Mesendoderm (in vitro differentiated cells): ENCODE data around the gene NMD3.

ENCODE experiments used
- DNase-seq: peaks from one replicate; pipeline ENCODE4 v3.0.0; 2013
- H2AK5ac ChIP-seq: 2 replicates; pipeline ENCODE4 v1.6.1; 2013; ENCODE audit warnings: low read length, inconsistent platforms
- H2BK120ac ChIP-seq: 2 replicates; pipeline ENCODE4 v1.6.1; 2013; ENCODE audit warnings: low read depth, mild to moderate bottlenecking, low read length, moderate library complexity, mixed read lengths
- H2BK15ac ChIP-seq: replicated peaks from 2 replicates; pipeline ENCODE4 v1.6.1; 2013; ENCODE audit warnings: low read depth, mild to moderate bottlenecking, moderate library complexity
- H2BK5ac ChIP-seq: 2 replicates; pipeline ENCODE4 v1.6.1; 2013; ENCODE audit warnings: low read length, inconsistent platforms
- H3K18ac ChIP-seq: 2 replicates; pipeline ENCODE4 v1.6.1; 2013; ENCODE audit warnings: mild to moderate bottlenecking, low read length, mixed read lengths
- H3K23ac ChIP-seq: one replicate; pipeline ENCODE4 v1.6.1; 2013; ENCODE audit warnings: low read length
- H3K27ac ChIP-seq: 2 replicates; pipeline ENCODE4 v1.5.1; 2013; ENCODE audit warnings: low read depth, mild to moderate bottlenecking, inconsistent platforms, low read length, moderate library complexity
- H3K27me3 ChIP-seq: 2 replicates; pipeline ENCODE4 v1.6.1; 2013; ENCODE audit warnings: low read length, control low read depth, mild to moderate bottlenecking, inconsistent platforms; ENCODE audit not compliant: insufficient read depth, poor library complexity
- H3K36me3 ChIP-seq: 2 replicates; pipeline ENCODE4 v1.6.1; 2013; ENCODE audit warnings: low read length, inconsistent platforms; ENCODE audit not compliant: control insufficient read depth, insufficient read depth
- H3K4ac ChIP-seq: one replicate; pipeline ENCODE4 v1.6.1; 2013; ENCODE audit warnings: low read depth, mild to moderate bottlenecking, low read length, moderate library complexity
- H3K4me1 ChIP-seq: 2 replicates; pipeline ENCODE4 v1.6.1; 2013; ENCODE audit warnings: low read depth, low read length, inconsistent platforms; ENCODE audit not compliant: control insufficient read depth
- H3K4me2 ChIP-seq: 2 replicates; pipeline ENCODE4 v1.6.1; 2013; ENCODE audit warnings: low read length
- H3K4me3 ChIP-seq: 2 replicates; pipeline ENCODE4 v1.5.1; 2013; ENCODE audit warnings: mild to moderate bottlenecking, low read length
- H3K56ac ChIP-seq: one replicate; pipeline ENCODE4 v1.6.1; 2013; ENCODE audit warnings: low read length
- H3K79me1 ChIP-seq: 2 replicates; pipeline ENCODE4 v1.6.1; 2013; ENCODE audit warnings: low read length, inconsistent platforms
- H3K79me2 ChIP-seq: 2 replicates; pipeline ENCODE4 v1.6.1; 2013; ENCODE audit warnings: mild to moderate bottlenecking, low read length; ENCODE audit not compliant: control insufficient read depth, insufficient read depth
- H3K9ac ChIP-seq: 2 replicates; pipeline ENCODE4 v1.6.1; 2013; ENCODE audit warnings: low read length, inconsistent platforms
- H4K5ac ChIP-seq: one replicate; pipeline ENCODE4 v1.6.1; 2013; ENCODE audit warnings: low read length
- H4K8ac ChIP-seq: one replicate; pipeline ENCODE4 v1.6.1; 2013; ENCODE audit warnings: low read depth, mild to moderate bottlenecking, control low read depth, low read length, moderate library complexity
- WGBS: extraction: QIAGEN DNeasy Blood & Tissue Kit; methylation state at CpG from one replicate; pipeline ENCODE4 v1.1.7; 2013; ENCODE audit warnings: low lambda C conversion rate, missing lambda C conversion rate; ENCODE audit not compliant: insufficient coverage; ENCODE audit errors: extremely low coverage; 5-methylcytosine and 5-hydroxymethylcytosine counted together

NMD3 gene

GRCh38 chr3:161265916-161266571, 44.9 kb downstream of the NMD3 start:
- H3K4ac ChIP-seq: no peak overlapping the region
- H3K79me2 ChIP-seq: no peaks in the 10 kb centered on the region
- no peak overlapping the region for H3K27ac ChIP-seq
- H3K9ac ChIP-seq: no peak overlapping the region
- no peak overlapping the region for H3K4me2 ChIP-seq
- DNase-seq: no peak
- no peaks in the 10 kb centered on the region for H3K27me3 ChIP-seq
- H3K79me1 ChIP-seq: no peaks in the 10 kb centered on the region
- no peak overlapping the region for H3K18ac ChIP-seq
- no peak overlapping the region for H2BK15ac ChIP-seq
- no CpG with 5 or more reads among the region's 5 CpGs for WGBS
- no peak overlapping the region for H2AK5ac ChIP-seq
- H3K4me1 ChIP-seq: no peaks in the 10 kb centered on the region
- H3K36me3 ChIP-seq: no peaks in the 10 kb centered on the region
- no peak overlapping the region for H3K4me3 ChIP-seq
- no peak overlapping the region for H2BK5ac ChIP-seq
- no peak overlapping the region for H3K56ac ChIP-seq
- H4K5ac ChIP-seq: no peak overlapping the region
- H2BK120ac ChIP-seq: no peak overlapping the region
- no peak overlapping the region for H4K8ac ChIP-seq
- no peak overlapping the region for H3K23ac ChIP-seq

- no peak overlapping the region for H3K56ac ChIP-seq
- no CpG with 5 or more reads among the region's 1 CpG for WGBS
- no peak overlapping the region for H3K4me3 ChIP-seq
- no peak overlapping the region for H2BK5ac ChIP-seq
- H3K79me2 ChIP-seq: no peaks in the 10 kb centered on the region
- H2AK5ac ChIP-seq: no peak overlapping the region
- no peak overlapping the region for H3K27ac ChIP-seq
- H3K9ac ChIP-seq: no peak overlapping the region
- H4K5ac ChIP-seq: no peak overlapping the region
- no peaks in the 10 kb centered on the region for H3K36me3 ChIP-seq
- no peak overlapping the region for H3K4ac ChIP-seq
- no peak overlapping the region for H2BK15ac ChIP-seq
- H3K23ac ChIP-seq: no peak overlapping the region
- H3K4me1 ChIP-seq: no peaks in the 10 kb centered on the region
- H4K8ac ChIP-seq: no peak overlapping the region
- no peak overlapping the region for H2BK120ac ChIP-seq
- H3K4me2 ChIP-seq: no peak overlapping the region
- DNase-seq: no peak
- no peak overlapping the region for H3K18ac ChIP-seq
- H3K27me3 ChIP-seq: no peaks in the 10 kb centered on the region
- no peaks in the 10 kb centered on the region for H3K79me1 ChIP-seq
Observed at GRCh38 chr3:161266731-161267150, 45.6 kb downstream of the NMD3 start.

GRCh38 chr3:161267646-161268045, 46.5 kb downstream of the NMD3 start:
- no peak for DNase-seq
- no peak overlapping the region for H3K18ac ChIP-seq
- H3K4me2 ChIP-seq: no peak overlapping the region
- no peak overlapping the region for H3K9ac ChIP-seq
- H4K5ac ChIP-seq: no peak overlapping the region
- H3K23ac ChIP-seq: no peak overlapping the region
- no peak overlapping the region for H2AK5ac ChIP-seq
- H2BK5ac ChIP-seq: no peak overlapping the region
- no peaks in the 10 kb centered on the region for H3K79me2 ChIP-seq
- no peak overlapping the region for H3K27ac ChIP-seq
- 100% methylated on average over 2 of the region's 3 CpGs for WGBS
- H3K56ac ChIP-seq: no peak overlapping the region
- H3K79me1 ChIP-seq: no peaks in the 10 kb centered on the region
- no peak overlapping the region for H4K8ac ChIP-seq
- H3K4me1 ChIP-seq: no peaks in the 10 kb centered on the region
- no peak overlapping the region for H3K4me3 ChIP-seq
- H2BK120ac ChIP-seq: no peak overlapping the region
- no peaks in the 10 kb centered on the region for H3K27me3 ChIP-seq
- H2BK15ac ChIP-seq: no peak overlapping the region
- H3K4ac ChIP-seq: no peak overlapping the region
- no peaks in the 10 kb centered on the region for H3K36me3 ChIP-seq

GRCh38 chr3:161268601-161269000, 47.5 kb downstream of the NMD3 start:
- no peak overlapping the region for H3K27ac ChIP-seq
- H2BK120ac ChIP-seq: no peak overlapping the region
- H2BK5ac ChIP-seq: no peak overlapping the region
- no peaks in the 10 kb centered on the region for H3K36me3 ChIP-seq
- no peak overlapping the region for H3K23ac ChIP-seq
- H3K79me2 ChIP-seq: no peaks in the 10 kb centered on the region
- no peak overlapping the region for H3K9ac ChIP-seq
- no CpG with 5 or more reads among the region's 3 CpGs for WGBS
- no peaks in the 10 kb centered on the region for H3K4me1 ChIP-seq
- H3K4me2 ChIP-seq: no peak overlapping the region
- no peaks in the 10 kb centered on the region for H3K27me3 ChIP-seq
- H2BK15ac ChIP-seq: no peak overlapping the region
- H4K5ac ChIP-seq: no peak overlapping the region
- H3K4me3 ChIP-seq: no peak overlapping the region
- H2AK5ac ChIP-seq: no peak overlapping the region
- H3K56ac ChIP-seq: no peak overlapping the region
- H3K18ac ChIP-seq: no peak overlapping the region
- H3K79me1 ChIP-seq: no peaks in the 10 kb centered on the region
- H3K4ac ChIP-seq: no peak overlapping the region
- no peak overlapping the region for H4K8ac ChIP-seq
- no peak for DNase-seq

- H3K56ac ChIP-seq: no peak overlapping the region
- H4K8ac ChIP-seq: no peak overlapping the region
- no peak overlapping the region for H3K27ac ChIP-seq
- no CpG with 5 or more reads among the region's 4 CpGs for WGBS
- H3K4me1 ChIP-seq: no peaks in the 10 kb centered on the region
- H3K27me3 ChIP-seq: no peaks in the 10 kb centered on the region
- H3K4me2 ChIP-seq: no peak overlapping the region
- H3K18ac ChIP-seq: no peak overlapping the region
- no peaks in the 10 kb centered on the region for H3K79me1 ChIP-seq
- no peaks in the 10 kb centered on the region for H3K36me3 ChIP-seq
- H4K5ac ChIP-seq: no peak overlapping the region
- no peak overlapping the region for H3K9ac ChIP-seq
- DNase-seq: no peak
- no peak overlapping the region for H2BK120ac ChIP-seq
- no peak overlapping the region for H2BK15ac ChIP-seq
- H3K79me2 ChIP-seq: no peaks in the 10 kb centered on the region
- no peak overlapping the region for H2AK5ac ChIP-seq
- no peak overlapping the region for H3K4me3 ChIP-seq
- H3K4ac ChIP-seq: no peak overlapping the region
- H3K23ac ChIP-seq: no peak overlapping the region
- no peak overlapping the region for H2BK5ac ChIP-seq
Observed at GRCh38 chr3:161270991-161271390, 49.9 kb downstream of the NMD3 start.

- Histone ChIP-seq H2BK120ac (no peak overlapping the region), H3K4me3 (no peak overlapping the region), H3K79me2 (no peaks in the 10 kb centered on the region), H3K36me3 (no peaks in the 10 kb centered on the region), H3K4me2 (no peak overlapping the region), H3K4ac (no peak overlapping the region), H3K23ac (no peak overlapping the region), H2BK5ac (no peak overlapping the region), H3K56ac (no peak overlapping the region), H3K4me1 (no peaks in the 10 kb centered on the region), H3K79me1 (no peaks in the 10 kb centered on the region), H3K27me3 (no peaks in the 10 kb centered on the region), H4K5ac (no peak overlapping the region), H2AK5ac (no peak overlapping the region), H3K18ac (no peak overlapping the region), H3K27ac (no peak overlapping the region), H3K9ac (no peak overlapping the region), H2BK15ac (no peak overlapping the region), H4K8ac (no peak overlapping the region)
- DNase-seq: no peak
- no CpG with 5 or more reads among the region's 2 CpGs for WGBS
Observed at GRCh38 chr3:161271646-161272045, 50.5 kb downstream of the NMD3 start.
